ENCODE measurements around the gene SEMA5A.

Gene SEMA5A

DNA sequence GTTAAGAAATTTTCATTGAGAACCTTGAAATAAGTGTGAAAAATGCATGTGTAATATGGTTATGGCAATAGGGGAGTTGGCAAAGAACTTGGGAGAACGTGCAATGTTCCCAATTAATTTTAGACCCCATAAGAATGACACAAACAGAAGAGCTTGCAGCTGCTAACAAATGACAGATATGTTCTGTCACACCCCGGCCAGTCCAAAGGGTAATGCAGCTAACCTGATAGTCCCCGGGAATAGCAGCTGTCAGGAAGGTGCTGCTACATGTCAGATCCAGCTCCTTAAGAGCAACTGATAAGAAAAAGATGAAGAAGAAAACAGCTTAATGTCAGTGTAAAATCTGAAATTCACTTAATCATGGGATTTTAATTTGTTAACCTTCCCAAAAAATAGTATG, 30.4 kb downstream of the SEMA5A start:
- Histone ChIP-seq H3K4me1 (ENCODE audit: control insufficient read depth in 1 of 2, insufficient read depth in 2 of 2, low read length in 2 of 2) (peaks cover 6 to 7% of the 10 kb centered on the region in 2 donors), H3K36me3 (ENCODE audit: control insufficient read depth in 1 of 2, insufficient read depth in 2 of 2, low read length in 2 of 2) (no peaks in the 10 kb centered on the region), H3K4me3 (ENCODE audit: low read depth in 1 of 2, low read length in 2 of 2) (no peak overlapping the region), H3K27me3 (ENCODE audit: control insufficient read depth in 1 of 2, insufficient read depth in 2 of 2, low read length in 2 of 2) (no peaks in the 10 kb centered on the region), H3K9ac (ENCODE audit: low read depth in 1 of 2, low read length in 2 of 2) (no peak overlapping the region), H3K27ac (ENCODE audit: low read depth, low read length) (no peak overlapping the region), H3K9me3 (ENCODE audit: control insufficient read depth in 1 of 2, low read length in 2 of 2) (no peaks in the 10 kb centered on the region)

DNA sequence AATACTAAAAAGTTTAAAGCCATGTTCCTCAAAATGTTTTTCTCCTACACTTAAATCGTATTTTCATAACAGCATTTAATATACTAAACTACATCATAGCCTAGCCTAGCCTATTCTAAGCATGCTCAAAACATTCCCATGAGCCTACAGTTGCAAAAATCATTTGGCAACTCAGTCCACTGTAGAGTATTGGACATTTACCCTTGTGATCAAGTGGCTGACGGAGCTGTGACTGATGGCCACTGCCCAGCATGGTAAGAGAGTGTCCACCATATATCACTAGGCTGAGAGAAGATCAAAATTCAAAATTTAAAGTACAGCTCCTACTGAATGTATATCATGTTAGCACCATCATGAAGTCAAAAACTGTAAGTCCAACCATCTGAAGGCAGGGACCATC, 30.9 kb downstream of the SEMA5A start:
- no peak overlapping the region for H3K4me3 ChIP-seq (ENCODE audit: low read depth in 1 of 2, low read length in 2 of 2)
- peak overlapping the region in 1 of 2 donors; percentile 8 for H3K9ac ChIP-seq (ENCODE audit: low read depth in 1 of 2, low read length in 2 of 2)
- H3K9me3 ChIP-seq (ENCODE audit: control insufficient read depth in 1 of 2, low read length in 2 of 2): no peaks in the 10 kb centered on the region
- H3K27me3 ChIP-seq (ENCODE audit: control insufficient read depth in 1 of 2, insufficient read depth in 2 of 2, low read length in 2 of 2): no peaks in the 10 kb centered on the region
- H3K4me1 ChIP-seq (ENCODE audit: control insufficient read depth in 1 of 2, insufficient read depth in 2 of 2, low read length in 2 of 2): peaks cover 6 to 7% of the 10 kb centered on the region in 2 donors
- H3K36me3 ChIP-seq (ENCODE audit: control insufficient read depth in 1 of 2, insufficient read depth in 2 of 2, low read length in 2 of 2): no peaks in the 10 kb centered on the region
- H3K27ac ChIP-seq (ENCODE audit: low read depth, low read length): no peak overlapping the region

DNA sequence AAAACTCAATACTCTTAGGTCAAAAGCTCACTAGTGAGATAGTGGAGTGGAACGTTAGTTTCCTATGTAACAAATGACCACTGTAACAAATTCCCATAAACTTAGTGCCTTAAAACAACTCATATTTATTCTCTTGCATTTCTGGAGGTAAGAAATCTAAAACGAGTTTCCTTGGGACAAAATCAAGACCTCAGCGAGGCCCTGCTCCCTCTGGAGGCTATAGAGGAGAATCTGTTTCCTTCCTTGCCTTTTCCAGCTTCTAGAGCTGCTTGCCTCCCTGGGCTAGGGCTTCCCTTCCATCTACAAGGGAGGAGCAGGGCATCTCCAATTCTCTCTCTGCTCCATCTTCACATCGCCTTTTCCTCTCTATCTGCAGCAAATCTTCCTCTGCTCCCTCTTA, 32.0 kb downstream of the SEMA5A start:
- Histone ChIP-seq H3K27ac (ENCODE audit: low read depth, low read length) (no peak overlapping the region), H3K4me1 (ENCODE audit: control insufficient read depth in 1 of 2, insufficient read depth in 2 of 2, low read length in 2 of 2) (peaks cover 6 to 7% of the 10 kb centered on the region in 2 donors), H3K4me3 (ENCODE audit: low read depth in 1 of 2, low read length in 2 of 2) (no peak overlapping the region), H3K9ac (ENCODE audit: low read depth in 1 of 2, low read length in 2 of 2) (no peak overlapping the region), H3K36me3 (ENCODE audit: control insufficient read depth in 1 of 2, insufficient read depth in 2 of 2, low read length in 2 of 2) (no peaks in the 10 kb centered on the region), H3K27me3 (ENCODE audit: control insufficient read depth in 1 of 2, insufficient read depth in 2 of 2, low read length in 2 of 2) (no peaks in the 10 kb centered on the region), H3K9me3 (ENCODE audit: control insufficient read depth in 1 of 2, low read length in 2 of 2) (no peaks in the 10 kb centered on the region)

DNA sequence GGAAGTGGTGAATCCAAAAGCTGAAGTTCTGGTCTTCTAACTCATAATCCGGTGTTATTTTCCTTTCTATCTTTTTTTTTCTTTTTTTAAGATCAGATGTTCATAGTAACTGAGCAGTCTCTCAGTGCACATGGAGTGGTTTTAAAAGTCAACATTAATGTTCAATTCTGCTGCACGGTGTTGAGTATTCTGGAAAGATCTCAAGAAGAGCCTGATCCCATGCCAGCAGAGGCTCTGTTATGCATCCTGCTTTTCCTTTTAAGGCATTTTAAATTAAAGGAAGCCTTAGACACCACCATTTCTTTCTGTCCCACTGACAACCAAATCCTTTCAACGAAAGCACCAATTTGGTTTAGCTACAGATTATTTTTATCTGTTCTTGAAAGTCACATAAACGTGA, 33.4 kb downstream of the SEMA5A start:
- H3K4me3 ChIP-seq (ENCODE audit: low read depth in 1 of 2, low read length in 2 of 2): no peak overlapping the region
- H3K36me3 ChIP-seq (ENCODE audit: control insufficient read depth in 1 of 2, insufficient read depth in 2 of 2, low read length in 2 of 2): no peaks in the 10 kb centered on the region
- H3K27me3 ChIP-seq (ENCODE audit: control insufficient read depth in 1 of 2, insufficient read depth in 2 of 2, low read length in 2 of 2): no peaks in the 10 kb centered on the region
- H3K9me3 ChIP-seq (ENCODE audit: control insufficient read depth in 1 of 2, low read length in 2 of 2): no peaks in the 10 kb centered on the region
- no peak overlapping the region for H3K9ac ChIP-seq (ENCODE audit: low read depth in 1 of 2, low read length in 2 of 2)
- H3K27ac ChIP-seq (ENCODE audit: low read depth, low read length): no peak overlapping the region
- H3K4me1 ChIP-seq (ENCODE audit: control insufficient read depth in 1 of 2, insufficient read depth in 2 of 2, low read length in 2 of 2): peaks cover 6 to 7% of the 10 kb centered on the region in 2 donors

DNA sequence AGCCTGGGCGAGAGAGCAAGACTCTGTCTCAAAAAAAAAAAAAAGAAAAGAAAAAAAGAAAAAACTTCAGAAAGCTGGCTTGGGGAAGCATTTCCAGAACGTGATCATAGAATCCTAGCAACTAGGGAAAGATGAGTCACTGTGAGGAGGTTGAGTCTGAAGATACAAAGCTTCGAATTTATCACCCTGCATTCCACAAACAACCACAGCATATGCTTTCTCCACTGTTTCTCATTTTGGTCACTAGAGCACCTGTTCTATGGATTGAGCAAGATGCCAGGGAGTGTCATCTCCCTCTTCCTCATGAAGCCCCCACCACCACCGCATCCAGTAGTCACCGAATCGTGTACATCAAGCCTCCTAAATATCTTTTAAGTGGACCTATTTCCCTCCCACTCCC, 37.9 kb downstream of the SEMA5A start:
- Histone ChIP-seq H3K27me3 (ENCODE audit: control insufficient read depth in 1 of 2, insufficient read depth in 2 of 2, low read length in 2 of 2) (no peaks in the 10 kb centered on the region), H3K4me3 (ENCODE audit: low read depth in 1 of 2, low read length in 2 of 2) (no peak overlapping the region), H3K27ac (ENCODE audit: low read depth, low read length) (no peak overlapping the region), H3K9ac (ENCODE audit: low read depth in 1 of 2, low read length in 2 of 2) (no peak overlapping the region), H3K36me3 (ENCODE audit: control insufficient read depth in 1 of 2, insufficient read depth in 2 of 2, low read length in 2 of 2) (no peaks in the 10 kb centered on the region), H3K9me3 (ENCODE audit: control insufficient read depth in 1 of 2, low read length in 2 of 2) (no peaks in the 10 kb centered on the region), H3K4me1 (ENCODE audit: control insufficient read depth in 1 of 2, insufficient read depth in 2 of 2, low read length in 2 of 2) (peaks cover 0 to 12% of the 10 kb centered on the region in 2 donors)

DNA sequence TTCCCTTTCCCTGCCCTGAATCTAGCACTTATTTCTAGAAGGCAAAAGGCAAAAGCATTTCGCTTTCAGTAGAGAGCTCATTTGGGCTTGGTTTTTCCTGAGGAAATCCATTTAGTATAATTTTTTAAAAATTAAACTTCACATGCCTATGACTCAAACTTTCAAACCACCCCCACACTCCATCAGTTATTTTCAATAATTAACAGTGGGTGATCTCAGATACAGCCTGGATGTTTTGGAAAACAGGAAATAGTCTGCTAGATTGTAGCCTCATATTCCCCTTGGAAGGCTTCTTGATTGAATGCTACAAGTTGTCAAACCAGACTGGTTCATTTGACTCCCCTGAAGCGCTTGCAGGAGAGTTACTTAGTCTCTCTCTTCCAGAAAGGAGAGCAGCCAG, 40.6 kb downstream of the SEMA5A start:
- H3K27ac ChIP-seq (ENCODE audit: low read depth, low read length): no peak overlapping the region
- no peaks in the 10 kb centered on the region for H3K36me3 ChIP-seq (ENCODE audit: control insufficient read depth in 1 of 2, insufficient read depth in 2 of 2, low read length in 2 of 2)
- no peak overlapping the region for H3K9ac ChIP-seq (ENCODE audit: low read depth in 1 of 2, low read length in 2 of 2)
- no peaks in the 10 kb centered on the region for H3K9me3 ChIP-seq (ENCODE audit: control insufficient read depth in 1 of 2, low read length in 2 of 2)
- H3K4me3 ChIP-seq (ENCODE audit: low read depth in 1 of 2, low read length in 2 of 2): no peak overlapping the region
- H3K4me1 ChIP-seq (ENCODE audit: control insufficient read depth in 1 of 2, insufficient read depth in 2 of 2, low read length in 2 of 2): peaks cover 0 to 12% of the 10 kb centered on the region in 2 donors
- H3K27me3 ChIP-seq (ENCODE audit: control insufficient read depth in 1 of 2, insufficient read depth in 2 of 2, low read length in 2 of 2): no peaks in the 10 kb centered on the region

DNA sequence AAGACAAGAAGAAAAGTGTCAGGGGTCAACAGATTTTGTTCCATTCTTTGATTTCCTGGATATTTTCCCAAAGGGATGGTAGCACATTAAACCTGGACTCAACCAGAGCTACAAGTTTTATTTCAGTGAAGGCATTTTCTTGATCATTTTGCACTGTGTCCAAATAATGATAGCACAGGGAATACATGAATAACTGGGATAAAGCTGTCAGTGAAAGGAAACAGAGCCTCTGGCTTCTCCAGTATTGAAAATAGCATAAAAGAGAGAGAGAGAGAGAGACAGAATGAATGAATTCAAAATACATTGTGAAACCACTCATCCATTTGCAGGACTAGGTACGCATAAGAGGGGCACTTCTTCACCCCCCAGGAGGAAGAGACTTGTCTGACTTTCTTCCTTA, 43.0 kb downstream of the SEMA5A start:
- Histone ChIP-seq H3K36me3 (ENCODE audit: control insufficient read depth in 1 of 2, insufficient read depth in 2 of 2, low read length in 2 of 2) (no peaks in the 10 kb centered on the region), H3K27ac (ENCODE audit: low read depth, low read length) (no peak overlapping the region), H3K4me3 (ENCODE audit: low read depth in 1 of 2, low read length in 2 of 2) (no peak overlapping the region), H3K9me3 (ENCODE audit: control insufficient read depth in 1 of 2, low read length in 2 of 2) (no peaks in the 10 kb centered on the region), H3K9ac (ENCODE audit: low read depth in 1 of 2, low read length in 2 of 2) (no peak overlapping the region), H3K4me1 (ENCODE audit: control insufficient read depth in 1 of 2, insufficient read depth in 2 of 2, low read length in 2 of 2) (peaks cover 0 to 12% of the 10 kb centered on the region in 2 donors), H3K27me3 (ENCODE audit: control insufficient read depth in 1 of 2, insufficient read depth in 2 of 2, low read length in 2 of 2) (no peaks in the 10 kb centered on the region)

DNA sequence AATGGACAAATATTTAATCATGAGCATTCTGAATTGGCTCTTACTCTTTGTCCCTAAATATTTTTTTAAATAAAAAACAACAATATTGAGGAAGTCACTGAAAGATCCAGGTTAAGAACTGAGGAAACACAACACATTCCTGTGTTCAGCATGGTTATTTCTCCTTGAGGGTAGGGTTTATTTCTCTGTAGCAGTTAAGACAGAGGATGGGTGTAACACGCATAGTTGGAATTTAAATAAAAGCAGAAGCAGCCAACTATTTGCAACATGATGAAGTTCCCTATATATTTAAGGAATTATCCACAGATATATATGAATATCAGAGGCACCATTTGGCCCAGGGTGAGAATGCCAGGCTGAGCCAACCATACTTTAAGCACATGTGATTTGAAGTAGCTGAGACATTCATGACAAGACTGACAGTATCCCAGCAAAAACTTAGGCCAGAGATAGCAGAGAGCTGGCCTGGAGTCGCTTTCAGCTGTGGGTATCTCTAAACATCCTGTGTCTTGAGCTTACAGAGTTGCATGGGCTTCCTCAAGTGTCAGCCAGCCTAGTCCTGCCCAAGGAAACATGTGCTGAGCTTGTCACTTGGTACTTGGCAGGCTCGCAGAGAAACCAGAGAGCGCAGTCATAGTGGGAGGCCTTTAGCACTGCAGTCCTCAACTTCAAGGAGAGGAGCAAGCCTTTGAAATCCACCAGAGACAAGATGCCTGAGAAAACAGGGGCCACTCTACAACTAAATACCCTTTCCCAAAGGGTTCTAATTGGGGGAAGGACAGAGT, 43.6 kb downstream of the SEMA5A start:
- H3K9me3 ChIP-seq (ENCODE audit: control insufficient read depth in 1 of 2, low read length in 2 of 2): no peaks in the 10 kb centered on the region
- no peaks in the 10 kb centered on the region for H3K36me3 ChIP-seq (ENCODE audit: control insufficient read depth in 1 of 2, insufficient read depth in 2 of 2, low read length in 2 of 2)
- H3K27me3 ChIP-seq (ENCODE audit: control insufficient read depth in 1 of 2, insufficient read depth in 2 of 2, low read length in 2 of 2): no peaks in the 10 kb centered on the region
- peaks cover 0 to 11% of the 10 kb centered on the region in 2 donors for H3K4me1 ChIP-seq (ENCODE audit: control insufficient read depth in 1 of 2, insufficient read depth in 2 of 2, low read length in 2 of 2)
- no peak overlapping the region for H3K4me3 ChIP-seq (ENCODE audit: low read depth in 1 of 2, low read length in 2 of 2)
- no peak overlapping the region for H3K27ac ChIP-seq (ENCODE audit: low read depth, low read length)
- H3K9ac ChIP-seq (ENCODE audit: low read depth in 1 of 2, low read length in 2 of 2): no peak overlapping the region

DNA sequence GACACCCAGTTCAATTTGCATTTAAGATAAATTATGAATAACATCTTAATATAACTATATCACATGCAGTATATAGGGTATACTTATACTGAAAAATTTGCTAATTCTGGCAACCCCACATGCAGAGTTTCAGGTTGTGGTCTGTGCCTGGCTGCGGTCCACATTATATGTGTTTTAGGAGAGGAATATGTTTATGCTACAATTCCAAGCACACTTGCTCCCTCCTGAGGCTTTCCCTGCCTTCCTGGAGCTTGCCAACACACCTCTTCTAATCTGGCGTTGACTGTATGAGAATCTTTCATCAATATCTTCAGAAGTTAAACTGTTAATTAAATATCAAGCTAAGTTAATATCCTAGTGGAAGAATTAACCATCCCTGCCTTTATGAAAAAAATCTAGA, 45.2 kb downstream of the SEMA5A start:
- Histone ChIP-seq H3K36me3 (ENCODE audit: control insufficient read depth in 1 of 2, insufficient read depth in 2 of 2, low read length in 2 of 2) (no peaks in the 10 kb centered on the region), H3K9me3 (ENCODE audit: control insufficient read depth in 1 of 2, low read length in 2 of 2) (no peaks in the 10 kb centered on the region), H3K4me3 (ENCODE audit: low read depth in 1 of 2, low read length in 2 of 2) (no peak overlapping the region), H3K4me1 (ENCODE audit: control insufficient read depth in 1 of 2, insufficient read depth in 2 of 2, low read length in 2 of 2) (peaks cover 0 to 2% of the 10 kb centered on the region in 2 donors), H3K9ac (ENCODE audit: low read depth in 1 of 2, low read length in 2 of 2) (no peak overlapping the region), H3K27me3 (ENCODE audit: control insufficient read depth in 1 of 2, insufficient read depth in 2 of 2, low read length in 2 of 2) (no peaks in the 10 kb centered on the region), H3K27ac (ENCODE audit: low read depth, low read length) (no peak overlapping the region)

DNA sequence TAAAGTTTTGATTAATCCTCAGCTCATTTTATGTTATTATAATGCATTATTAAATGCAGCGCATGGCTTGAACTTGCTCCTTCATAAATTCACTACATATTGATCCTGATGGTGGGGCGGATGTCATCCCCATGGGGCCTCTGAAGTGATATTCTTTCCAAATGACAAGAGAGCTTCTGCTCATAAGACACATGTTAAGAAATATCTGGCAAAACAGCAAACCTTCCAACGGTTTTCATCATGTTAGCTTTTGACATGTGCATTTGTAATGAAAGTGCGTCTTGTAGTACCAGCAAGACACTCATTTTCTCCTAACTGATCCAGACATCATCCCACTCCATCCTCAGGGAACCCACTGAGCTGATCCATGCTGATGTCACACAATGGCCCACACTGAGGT, 45.7 kb downstream of the SEMA5A start:
- Histone ChIP-seq H3K27ac (ENCODE audit: low read depth, low read length) (no peak overlapping the region), H3K4me3 (ENCODE audit: low read depth in 1 of 2, low read length in 2 of 2) (no peak overlapping the region)

More for the DNA sequence above, 45.7 kb downstream of the SEMA5A start:
- Histone ChIP-seq H3K9me3 (ENCODE audit: control insufficient read depth in 1 of 2, low read length in 2 of 2) (no peaks in the 10 kb centered on the region), H3K9ac (ENCODE audit: low read depth in 1 of 2, low read length in 2 of 2) (no peak overlapping the region), H3K27me3 (ENCODE audit: control insufficient read depth in 1 of 2, insufficient read depth in 2 of 2, low read length in 2 of 2) (no peaks in the 10 kb centered on the region), H3K36me3 (ENCODE audit: control insufficient read depth in 1 of 2, insufficient read depth in 2 of 2, low read length in 2 of 2) (no peaks in the 10 kb centered on the region), H3K4me1 (ENCODE audit: control insufficient read depth in 1 of 2, insufficient read depth in 2 of 2, low read length in 2 of 2) (no peaks in the 10 kb centered on the region)
